SK-N-SH treated with all-trans-retinoic acid at 6 μM for 48 hours (cell line): ENCODE measurements around the gene SERINC3.

Source experiments
- ATAC-seq: fragments of 200-7000 bp; cut with Tn5 transposase; 3 replicates; pipeline ENCODE4 v1.9.1; 2020; ENCODE audit warnings: mild to moderate bottlenecking, moderate library complexity
- CSDC2 ChIP-seq: fragments of 250-450 bp; sonication (Bioruptor Pico); IDR thresholded peaks from 2 replicates; pipeline ENCODE4 v1.5.0; 2020; ENCODE audit warnings: mild to moderate bottlenecking, moderate library complexity
- ESRRG ChIP-seq: fragments of 250-450 bp; sonication (Bioruptor Pico); IDR thresholded peaks from 2 replicates; pipeline ENCODE4 v1.6.1; 2021; ENCODE audit warnings: mild to moderate bottlenecking
- GLIS3 ChIP-seq: fragments of 250-450 bp; sonication (Bioruptor Pico); IDR thresholded peaks from 2 replicates; pipeline ENCODE4 v1.5.0; 2020; ENCODE audit warnings: mild to moderate bottlenecking, moderate library complexity
- PPARA ChIP-seq: fragments of 250-450 bp; sonication (Bioruptor Pico); IDR thresholded peaks from 2 replicates; pipeline ENCODE4 v1.5.0; 2020; ENCODE audit warnings: mild to moderate bottlenecking, borderline replicate concordance
- SNAI2 ChIP-seq: fragments of 250-450 bp; sonication (Bioruptor Pico); IDR thresholded peaks from 2 replicates; pipeline ENCODE4 v1.5.0; 2020; ENCODE audit warnings: mild to moderate bottlenecking, moderate library complexity
- TOX ChIP-seq: fragments of 250-450 bp; sonication (Bioruptor Pico); IDR thresholded peaks from 2 replicates; pipeline ENCODE4 v1.8.0; 2021; ENCODE audit warnings: mild to moderate bottlenecking, moderate library complexity, borderline replicate concordance
- ZC3H10 ChIP-seq: fragments of 250-450 bp; sonication (Bioruptor Pico); IDR thresholded peaks from 2 replicates; pipeline ENCODE4 v1.5.1; 2021; ENCODE audit warnings: mild to moderate bottlenecking, moderate library complexity
- ZFP3 ChIP-seq: fragments of 250-450 bp; sonication (Bioruptor Pico); IDR thresholded peaks from 2 replicates; pipeline ENCODE4 v1.5.0; 2020; ENCODE audit warnings: mild to moderate bottlenecking, moderate library complexity
- ZFP30 ChIP-seq: fragments of 450-650 bp; formaldehyde crosslinking; IDR thresholded peaks from 2 replicates; pipeline ENCODE4 v1.5.0; 2022; ENCODE audit warnings: mild to moderate bottlenecking, moderate library complexity
- ZNF565 ChIP-seq: fragments of 450-650 bp; formaldehyde crosslinking; conservative IDR thresholded peaks from 2 replicates; pipeline ENCODE4 v1.5.0; 2020; ENCODE audit warnings: low read depth, mild to moderate bottlenecking, moderate library complexity
- ZNF8 ChIP-seq: fragments of 450-650 bp; formaldehyde crosslinking; IDR thresholded peaks from 2 replicates; pipeline ENCODE4 v1.5.0; 2020; ENCODE audit warnings: mild to moderate bottlenecking, moderate library complexity
- TF ChIP-seq, protein P1 (sequence below): fragments of 250-450 bp; sonication (Bioruptor Pico); IDR thresholded peaks from 2 replicates; pipeline ENCODE4 v1.8.0; 2020; ENCODE audit warnings: mild to moderate bottlenecking, moderate library complexity, borderline replicate concordance
- TF ChIP-seq, protein P2 (sequence below): fragments of 250-450 bp; sonication (Bioruptor Pico); IDR thresholded peaks from 2 replicates; pipeline ENCODE4 v1.5.1; 2020; ENCODE audit warnings: low read depth, mild to moderate bottlenecking, moderate library complexity
- TF ChIP-seq, protein P3 (sequence below): fragments of 250-450 bp; sonication (Bioruptor Pico); IDR thresholded peaks from 2 replicates; pipeline ENCODE4 v1.5.1; 2021; ENCODE audit warnings: mild to moderate bottlenecking, moderate library complexity
- TF ChIP-seq, protein P4 (sequence below): fragments of 250-450 bp; sonication (Bioruptor Pico); IDR thresholded peaks from 2 replicates; pipeline ENCODE4 v1.5.0; 2020; ENCODE audit warnings: mild to moderate bottlenecking, moderate library complexity

The SERINC3 gene

DNA sequence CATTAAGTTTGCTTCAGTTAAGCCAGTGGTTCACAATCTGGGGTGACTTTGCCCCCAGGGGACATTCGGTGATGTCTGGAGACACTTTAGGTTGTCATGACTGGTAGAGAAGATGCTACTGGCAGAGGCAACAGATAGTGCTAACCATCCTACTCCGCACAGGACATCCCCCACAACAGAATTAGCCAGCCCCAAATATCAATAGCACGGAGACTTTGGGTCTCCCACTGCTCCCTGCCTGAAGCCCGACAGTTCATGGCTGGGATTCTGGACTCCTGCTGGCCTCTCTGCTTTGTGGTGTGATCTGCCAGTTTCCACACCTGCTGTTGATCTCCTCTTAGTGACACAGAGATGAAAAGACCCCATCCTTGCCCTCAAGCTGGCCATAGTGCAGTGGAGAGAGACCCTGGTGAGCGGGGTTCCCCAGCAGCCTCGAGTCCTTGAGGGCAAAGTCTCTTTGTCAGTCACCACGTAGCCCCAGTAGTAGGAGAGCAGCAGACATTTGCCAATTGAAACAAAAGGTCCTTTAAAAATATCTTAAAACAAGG is 70.9 kb downstream of the SERINC3 start:
- ATAC-seq = no peak

DNA sequence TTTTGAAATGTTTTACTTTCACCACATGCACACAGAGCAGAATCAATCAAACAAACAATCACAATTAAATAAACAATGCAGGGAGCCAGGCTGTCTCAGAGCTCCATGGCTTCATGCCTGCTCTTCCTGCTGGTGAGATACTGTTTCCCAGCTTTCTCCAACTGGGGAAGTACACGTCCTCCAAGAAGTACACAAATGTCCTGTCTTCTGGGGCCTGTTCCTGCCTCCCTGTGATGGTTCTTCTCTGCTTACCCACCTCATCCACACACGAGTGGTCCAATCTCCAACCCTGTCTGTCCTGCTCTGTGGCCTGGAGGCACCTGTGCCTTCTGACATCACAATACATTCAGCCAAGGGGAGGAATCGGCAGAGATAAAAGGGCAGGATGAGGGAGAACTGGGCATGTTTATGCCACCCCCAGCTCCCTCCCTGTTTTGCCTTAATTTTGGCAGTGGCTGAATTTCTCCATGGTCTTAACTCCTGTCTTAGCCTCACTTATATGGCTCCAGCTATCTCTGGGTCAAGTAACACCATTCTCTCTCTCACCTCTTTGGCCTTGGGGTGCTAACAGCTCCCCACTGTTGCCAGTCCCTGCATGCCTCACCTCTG is 71.5 kb downstream of the SERINC3 start:
- no peak for TF ChIP-seq GLIS3
- TF ChIP-seq, protein P1, sequence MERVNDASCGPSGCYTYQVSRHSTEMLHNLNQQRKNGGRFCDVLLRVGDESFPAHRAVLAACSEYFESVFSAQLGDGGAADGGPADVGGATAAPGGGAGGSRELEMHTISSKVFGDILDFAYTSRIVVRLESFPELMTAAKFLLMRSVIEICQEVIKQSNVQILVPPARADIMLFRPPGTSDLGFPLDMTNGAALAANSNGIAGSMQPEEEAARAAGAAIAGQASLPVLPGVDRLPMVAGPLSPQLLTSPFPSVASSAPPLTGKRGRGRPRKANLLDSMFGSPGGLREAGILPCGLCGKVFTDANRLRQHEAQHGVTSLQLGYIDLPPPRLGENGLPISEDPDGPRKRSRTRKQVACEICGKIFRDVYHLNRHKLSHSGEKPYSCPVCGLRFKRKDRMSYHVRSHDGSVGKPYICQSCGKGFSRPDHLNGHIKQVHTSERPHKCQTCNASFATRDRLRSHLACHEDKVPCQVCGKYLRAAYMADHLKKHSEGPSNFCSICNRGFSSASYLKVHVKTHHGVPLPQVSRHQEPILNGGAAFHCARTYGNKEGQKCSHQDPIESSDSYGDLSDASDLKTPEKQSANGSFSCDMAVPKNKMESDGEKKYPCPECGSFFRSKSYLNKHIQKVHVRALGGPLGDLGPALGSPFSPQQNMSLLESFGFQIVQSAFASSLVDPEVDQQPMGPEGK (CRISPR knock-in tag) = no peak

More for the DNA sequence above, 70.9 kb downstream of the SERINC3 start:
- TF ChIP-seq ZNF565 = no peak
- TF ChIP-seq, protein P1 (CRISPR knock-in tag) = no peak
- TF ChIP-seq PPARA = no peak
- TF ChIP-seq, all 23 proteins: peak for 0

DNA sequence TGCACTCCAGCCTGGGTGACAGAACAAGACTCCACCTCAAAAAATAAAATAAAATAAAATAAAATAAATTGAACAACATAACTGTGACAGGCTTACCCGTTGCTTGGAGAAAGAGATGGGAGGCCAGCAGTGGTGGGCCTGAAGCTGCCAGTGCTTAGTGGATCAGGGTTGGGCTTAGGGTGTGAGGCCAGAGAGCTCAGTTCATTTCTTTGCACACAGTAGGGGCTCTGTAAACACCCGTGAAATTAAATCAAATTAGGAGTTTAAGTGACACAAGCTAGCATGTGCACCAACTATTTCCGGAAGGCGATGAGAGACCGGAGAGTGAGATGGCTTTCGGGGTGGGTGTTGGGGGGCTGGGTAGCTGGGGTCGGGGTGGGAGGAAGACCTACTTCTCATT is 72.0 kb downstream of the SERINC3 start:
- no peak for ATAC-seq
- TF ChIP-seq TOX (CRISPR knock-in tag) (no peak), ZC3H10 (no peak), ESRRG (CRISPR knock-in tag) (no peak), ZNF565 (no peak), CSDC2 (CRISPR knock-in tag) (no peak)
- TF ChIP-seq, protein P2, sequence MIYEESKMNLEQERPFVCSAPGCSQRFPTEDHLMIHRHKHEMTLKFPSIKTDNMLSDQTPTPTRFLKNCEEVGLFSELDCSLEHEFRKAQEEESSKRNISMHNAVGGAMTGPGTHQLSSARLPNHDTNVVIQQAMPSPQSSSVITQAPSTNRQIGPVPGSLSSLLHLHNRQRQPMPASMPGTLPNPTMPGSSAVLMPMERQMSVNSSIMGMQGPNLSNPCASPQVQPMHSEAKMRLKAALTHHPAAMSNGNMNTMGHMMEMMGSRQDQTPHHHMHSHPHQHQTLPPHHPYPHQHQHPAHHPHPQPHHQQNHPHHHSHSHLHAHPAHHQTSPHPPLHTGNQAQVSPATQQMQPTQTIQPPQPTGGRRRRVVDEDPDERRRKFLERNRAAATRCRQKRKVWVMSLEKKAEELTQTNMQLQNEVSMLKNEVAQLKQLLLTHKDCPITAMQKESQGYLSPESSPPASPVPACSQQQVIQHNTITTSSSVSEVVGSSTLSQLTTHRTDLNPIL (CRISPR knock-in tag) = no peak
- TF ChIP-seq, protein P3, sequence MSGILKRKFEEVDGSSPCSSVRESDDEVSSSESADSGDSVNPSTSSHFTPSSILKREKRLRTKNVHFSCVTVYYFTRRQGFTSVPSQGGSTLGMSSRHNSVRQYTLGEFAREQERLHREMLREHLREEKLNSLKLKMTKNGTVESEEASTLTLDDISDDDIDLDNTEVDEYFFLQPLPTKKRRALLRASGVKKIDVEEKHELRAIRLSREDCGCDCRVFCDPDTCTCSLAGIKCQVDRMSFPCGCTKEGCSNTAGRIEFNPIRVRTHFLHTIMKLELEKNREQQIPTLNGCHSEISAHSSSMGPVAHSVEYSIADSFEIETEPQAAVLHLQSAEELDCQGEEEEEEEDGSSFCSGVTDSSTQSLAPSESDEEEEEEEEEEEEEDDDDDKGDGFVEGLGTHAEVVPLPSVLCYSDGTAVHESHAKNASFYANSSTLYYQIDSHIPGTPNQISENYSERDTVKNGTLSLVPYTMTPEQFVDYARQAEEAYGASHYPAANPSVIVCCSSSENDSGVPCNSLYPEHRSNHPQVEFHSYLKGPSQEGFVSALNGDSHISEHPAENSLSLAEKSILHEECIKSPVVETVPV (CRISPR knock-in tag) = no peak

More for the DNA sequence above, 71.5 kb downstream of the SERINC3 start:
- no peak for ATAC-seq

DNA sequence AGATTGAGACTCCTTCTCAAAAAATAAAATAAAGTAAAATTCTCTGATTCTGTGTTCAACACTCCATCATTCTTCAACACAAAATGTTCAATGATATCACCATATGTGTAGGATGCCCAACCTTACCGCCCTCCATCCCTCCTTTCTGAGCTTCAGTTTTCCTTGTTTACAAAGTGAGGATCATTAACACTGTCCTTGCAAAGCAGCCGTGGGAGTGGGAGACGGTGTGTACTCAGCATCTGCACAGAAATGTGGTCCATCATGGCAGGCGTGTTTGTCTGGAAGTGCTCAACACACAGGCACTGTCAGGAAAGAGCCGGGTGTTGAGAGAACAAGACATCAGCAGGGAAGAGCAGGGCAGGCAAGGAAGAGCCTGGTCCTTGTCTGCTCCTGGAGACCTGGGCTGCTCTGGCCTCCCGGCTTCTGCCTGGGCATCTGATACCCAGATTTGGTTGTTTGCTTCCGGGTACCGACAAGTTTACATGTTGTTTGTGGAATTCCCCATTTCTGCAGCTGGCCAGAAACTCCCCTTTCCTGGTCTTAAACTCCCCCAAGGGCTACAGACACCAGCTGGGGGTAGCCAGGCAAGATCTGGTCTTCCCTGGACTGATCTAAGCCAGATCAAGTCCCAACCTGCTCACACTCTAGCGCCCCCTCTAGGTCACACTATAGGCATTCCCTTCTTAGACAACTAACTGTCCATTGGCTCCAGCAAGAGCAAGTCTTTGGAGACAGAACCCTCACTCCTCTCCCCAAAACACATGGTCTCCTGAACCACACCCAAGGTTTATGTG is 72.9 kb downstream of the SERINC3 start:
- TF ChIP-seq ZFP3 (no peak), ZNF8 (CRISPR knock-in tag) (no peak), ZFP30 (no peak), SNAI2 (CRISPR knock-in tag) (no peak), TOX (CRISPR knock-in tag) (no peak)
- TF ChIP-seq, protein P4, sequence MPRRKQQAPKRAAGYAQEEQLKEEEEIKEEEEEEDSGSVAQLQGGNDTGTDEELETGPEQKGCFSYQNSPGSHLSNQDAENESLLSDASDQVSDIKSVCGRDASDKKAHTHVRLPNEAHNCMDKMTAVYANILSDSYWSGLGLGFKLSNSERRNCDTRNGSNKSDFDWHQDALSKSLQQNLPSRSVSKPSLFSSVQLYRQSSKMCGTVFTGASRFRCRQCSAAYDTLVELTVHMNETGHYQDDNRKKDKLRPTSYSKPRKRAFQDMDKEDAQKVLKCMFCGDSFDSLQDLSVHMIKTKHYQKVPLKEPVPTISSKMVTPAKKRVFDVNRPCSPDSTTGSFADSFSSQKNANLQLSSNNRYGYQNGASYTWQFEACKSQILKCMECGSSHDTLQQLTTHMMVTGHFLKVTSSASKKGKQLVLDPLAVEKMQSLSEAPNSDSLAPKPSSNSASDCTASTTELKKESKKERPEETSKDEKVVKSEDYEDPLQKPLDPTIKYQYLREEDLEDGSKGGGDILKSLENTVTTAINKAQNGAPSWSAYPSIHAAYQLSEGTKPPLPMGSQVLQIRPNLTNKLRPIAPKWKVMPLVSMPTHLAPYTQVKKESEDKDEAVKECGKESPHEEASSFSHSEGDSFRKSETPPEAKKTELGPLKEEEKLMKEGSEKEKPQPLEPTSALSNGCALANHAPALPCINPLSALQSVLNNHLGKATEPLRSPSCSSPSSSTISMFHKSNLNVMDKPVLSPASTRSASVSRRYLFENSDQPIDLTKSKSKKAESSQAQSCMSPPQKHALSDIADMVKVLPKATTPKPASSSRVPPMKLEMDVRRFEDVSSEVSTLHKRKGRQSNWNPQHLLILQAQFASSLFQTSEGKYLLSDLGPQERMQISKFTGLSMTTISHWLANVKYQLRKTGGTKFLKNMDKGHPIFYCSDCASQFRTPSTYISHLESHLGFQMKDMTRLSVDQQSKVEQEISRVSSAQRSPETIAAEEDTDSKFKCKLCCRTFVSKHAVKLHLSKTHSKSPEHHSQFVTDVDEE (CRISPR knock-in tag) = no peak
- ATAC-seq = no peak
